ENCODE data around the gene RPL5. TPM values are rescaled to one million over a fixed set of nuclear protein-coding genes. Genes with fewer than 3 reads are reported as not detected.

The RPL5 gene
- total RNA-seq, 3 donors from 2014 or later (not counting 1 experiment from before 2014, with no cell fraction given): 573 to 679 (median 647) TPM

DNA sequence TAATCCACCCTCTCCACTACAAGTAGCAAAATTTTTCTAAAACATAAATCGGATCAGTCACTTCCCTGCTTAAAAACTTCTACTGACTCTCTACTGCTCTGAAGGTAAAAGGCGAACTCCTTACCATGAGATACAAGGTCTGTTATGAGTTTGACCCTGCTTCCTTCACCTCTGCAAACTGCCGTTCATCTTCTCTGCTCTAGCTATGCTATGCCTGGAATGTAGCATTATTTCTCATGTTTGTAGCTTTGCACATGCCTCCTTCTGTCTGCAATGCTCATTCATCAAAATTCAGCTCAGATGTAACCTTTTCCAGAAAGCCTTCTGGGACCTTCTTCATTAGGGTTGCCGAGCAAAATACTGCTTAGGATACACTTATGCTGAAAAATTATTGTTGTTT, 30.8 kb downstream of the RPL5 start:
- H3K9me3 Mint-ChIP-seq: no peaks in the 10 kb centered on the region
- DNase-seq: no peak
- H3K27me3 Mint-ChIP-seq (ENCODE audit: low read depth in 2 of 2): no peaks in the 10 kb centered on the region
- no peak for TF ChIP-seq CTCF (IDR thresholded peaks at IDR 0.05)
- no peak for ATAC-seq
- Histone ChIP-seq H3K27ac (ENCODE audit: low read length) (no peak overlapping the region), H3K4me3 (ENCODE audit: low read length) (no peak overlapping the region), H3K9me3 (ENCODE audit: control insufficient read depth, insufficient read depth, low read length) (no peaks in the 10 kb centered on the region), H3K36me3 (ENCODE audit: control insufficient read depth, insufficient read depth, low read length) (no peaks in the 10 kb centered on the region), H3K27me3 (ENCODE audit: control insufficient read depth, insufficient read depth, low read length) (no peaks in the 10 kb centered on the region), H3K4me1 (ENCODE audit: control insufficient read depth, insufficient read depth, low read length) (no peaks in the 10 kb centered on the region)
- intact Hi-C loops (cut with micrococcal nuclease): no loop called here
- no peak overlapping the region for H3K4me3 Mint-ChIP-seq
- 95% methylated on average over 4 of the region's 4 CpGs for WGBS (ENCODE audit: insufficient coverage)
- H3K4me1 Mint-ChIP-seq: peaks cover 6 to 10% of the 10 kb centered on the region in 2 donors
- no peak overlapping the region for H3K27ac Mint-ChIP-seq
- H3K36me3 Mint-ChIP-seq: no peaks in the 10 kb centered on the region

DNA sequence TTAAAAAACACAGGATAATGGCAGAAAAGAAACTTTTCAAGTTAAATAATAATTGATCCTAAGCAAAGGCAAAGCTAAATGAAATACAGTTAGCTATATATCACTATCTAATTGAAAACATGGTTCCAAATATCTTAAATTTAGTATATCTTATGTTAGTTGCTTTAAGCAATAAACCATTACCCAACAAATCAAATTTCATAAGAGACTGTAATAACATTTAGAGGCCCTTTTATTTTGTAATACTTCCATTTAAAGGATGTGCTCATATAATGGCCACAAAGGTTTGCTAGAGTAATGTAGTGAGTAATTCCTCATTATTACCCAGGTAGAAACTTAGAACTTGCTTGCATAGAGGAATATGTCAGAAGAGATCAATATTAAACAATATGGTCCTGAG, 32.3 kb downstream of the RPL5 start:
- Histone ChIP-seq H3K27ac (ENCODE audit: low read length) (no peak overlapping the region), H3K4me3 (ENCODE audit: low read length) (no peak overlapping the region), H3K27me3 (ENCODE audit: control insufficient read depth, insufficient read depth, low read length) (no peaks in the 10 kb centered on the region), H3K4me1 (ENCODE audit: control insufficient read depth, insufficient read depth, low read length) (no peaks in the 10 kb centered on the region), H3K36me3 (ENCODE audit: control insufficient read depth, insufficient read depth, low read length) (no peaks in the 10 kb centered on the region), H3K9me3 (ENCODE audit: control insufficient read depth, insufficient read depth, low read length) (no peaks in the 10 kb centered on the region)
- ATAC-seq (no peak), DNase-seq (no peak)
- intact Hi-C loops (cut with micrococcal nuclease): no loop called here
- Mint-ChIP-seq H3K4me3 (no peak overlapping the region), H3K27me3 (ENCODE audit: low read depth in 2 of 2) (no peaks in the 10 kb centered on the region), H3K27ac (no peak overlapping the region), H3K36me3 (no peaks in the 10 kb centered on the region), H3K4me1 (peaks cover 4% of the 10 kb centered on the region in 2 donors), H3K9me3 (no peaks in the 10 kb centered on the region)
- no peak for TF ChIP-seq CTCF (IDR thresholded peaks at IDR 0.05)

DNA sequence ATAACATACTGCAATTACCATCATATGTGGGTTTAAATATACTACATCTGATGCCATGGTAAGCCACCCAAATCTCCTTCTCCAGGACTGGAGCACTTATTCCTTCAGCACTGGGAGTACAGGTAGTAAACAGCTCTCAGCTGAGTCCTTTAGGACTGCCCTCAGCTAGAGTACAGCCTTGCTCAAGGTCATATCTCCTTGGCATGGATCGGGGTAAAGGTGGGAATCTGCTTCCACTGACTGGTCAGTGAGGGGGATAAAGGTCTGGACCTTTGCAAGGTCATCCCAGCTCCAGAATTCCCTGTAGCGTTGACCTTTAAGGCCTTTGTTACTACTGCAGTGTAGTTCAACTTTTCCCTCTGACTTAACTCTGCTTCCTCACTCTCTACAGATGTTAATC, 38.8 kb downstream of the RPL5 start:
- Histone ChIP-seq H3K36me3 (ENCODE audit: control insufficient read depth, insufficient read depth, low read length) (peaks cover 12% of the 10 kb centered on the region), H3K27me3 (ENCODE audit: control insufficient read depth, insufficient read depth, low read length) (no peaks in the 10 kb centered on the region), H3K27ac (ENCODE audit: low read length) (no peak overlapping the region), H3K9me3 (ENCODE audit: control insufficient read depth, insufficient read depth, low read length) (peaks cover 3% of the 10 kb centered on the region), H3K4me3 (ENCODE audit: low read length) (no peak overlapping the region), H3K4me1 (ENCODE audit: control insufficient read depth, insufficient read depth, low read length) (no peaks in the 10 kb centered on the region)
- ATAC-seq (no peak), DNase-seq (no peak)
- Mint-ChIP-seq H3K9me3 (no peaks in the 10 kb centered on the region), H3K27ac (no peak overlapping the region), H3K36me3 (no peaks in the 10 kb centered on the region), H3K4me3 (no peak overlapping the region), H3K4me1 (peaks cover 0 to 7% of the 10 kb centered on the region in 2 donors), H3K27me3 (ENCODE audit: low read depth in 2 of 2) (no peaks in the 10 kb centered on the region)
- intact Hi-C loops (cut with micrococcal nuclease): no loop called here
- 100% methylated on average over 2 of the region's 2 CpGs for WGBS (ENCODE audit: insufficient coverage)
- no peak for TF ChIP-seq CTCF (IDR thresholded peaks at IDR 0.05)

DNA sequence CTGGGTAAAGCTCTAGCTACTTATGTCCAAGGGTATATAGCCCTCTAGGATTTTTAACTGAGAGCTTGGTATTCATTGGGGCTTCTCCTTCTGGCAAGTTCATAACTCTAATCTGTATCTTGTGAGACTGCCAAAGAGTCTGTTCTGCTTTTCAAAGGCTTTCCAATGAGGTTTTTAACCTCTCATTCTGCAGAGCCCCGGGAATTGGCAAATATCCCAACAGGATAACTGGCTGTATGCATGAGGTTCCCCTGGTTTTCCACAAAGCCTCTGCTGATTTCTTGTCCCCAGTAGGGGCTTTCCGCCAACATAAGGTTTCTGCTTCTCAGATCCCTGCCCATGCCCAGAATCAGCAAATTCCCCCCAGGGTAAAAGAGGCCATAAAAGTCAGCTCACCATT, 40.9 kb downstream of the RPL5 start:
- H3K36me3 Mint-ChIP-seq: no peaks in the 10 kb centered on the region
- H3K27ac Mint-ChIP-seq: no peak overlapping the region
- H3K9me3 Mint-ChIP-seq: no peaks in the 10 kb centered on the region
- WGBS (ENCODE audit: insufficient coverage): 95% methylated on average over 2 of the region's 2 CpGs
- H3K4me1 ChIP-seq (ENCODE audit: control insufficient read depth, insufficient read depth, low read length): no peaks in the 10 kb centered on the region
- no peaks in the 10 kb centered on the region for H3K27me3 Mint-ChIP-seq (ENCODE audit: low read depth in 2 of 2)
- peaks cover 9 to 21% of the 10 kb centered on the region in 2 donors for H3K4me1 Mint-ChIP-seq
- H3K36me3 ChIP-seq (ENCODE audit: control insufficient read depth, insufficient read depth, low read length): peaks cover 12% of the 10 kb centered on the region
- H3K27ac ChIP-seq (ENCODE audit: low read length): no peak overlapping the region
- no peak for ATAC-seq
- intact Hi-C loops (cut with micrococcal nuclease): no loop called here
- no peaks in the 10 kb centered on the region for H3K27me3 ChIP-seq (ENCODE audit: control insufficient read depth, insufficient read depth, low read length)
- no peak overlapping the region for H3K4me3 ChIP-seq (ENCODE audit: low read length)
- no peak for TF ChIP-seq CTCF (IDR thresholded peaks at IDR 0.05)
- no peak overlapping the region for H3K4me3 Mint-ChIP-seq
- no peak for DNase-seq
- peaks cover 3% of the 10 kb centered on the region for H3K9me3 ChIP-seq (ENCODE audit: control insufficient read depth, insufficient read depth, low read length)

Data from natural killer cell (primary cell).